Measurements from ENCODE around the gene APBA2. TPM values are rescaled to one million over a fixed set of nuclear protein-coding genes. Genes with fewer than 3 reads are reported as not detected.

The APBA2 gene
- total and polyA plus RNA-seq, 2 of the 13 experiments (the other 11 are each of a cell fraction or from before 2014, with no cell fraction given): 0.62 to 2.3 TPM

GRCh38 chr15:29066838-29067237, 181.1 kb downstream of the APBA2 start:
- no peak for FAIRE-seq

GRCh38 chr15:29067949-29068348, 182.2 kb downstream of the APBA2 start:
- Histone ChIP-seq H3K36me3 (replicated peaks in 1 of 2; ENCODE audit: control insufficient read depth in 1 of 2, insufficient read depth in 2 of 2, low read length in 2 of 2) (no peaks in the 10 kb centered on the region), H3K27me3 (ENCODE audit: control insufficient read depth in 1 of 2, insufficient read depth in 2 of 2, low read length in 2 of 2) (no peaks in the 10 kb centered on the region), H3K9ac (ENCODE audit: insufficient read depth, low read depth, low read length) (no peak overlapping the region), H3K4me1 (ENCODE audit: insufficient read depth, low read length) (no peaks in the 10 kb centered on the region), H4K20me1 (ENCODE audit: insufficient read depth, low read length) (no peaks in the 10 kb centered on the region), H3K4me3 (replicated peaks in 1 of 3; ENCODE audit: insufficient read depth in 1 of 3, low read depth in 2 of 3, low read length in 3 of 3) (no peak overlapping the region), H3K79me2 (ENCODE audit: insufficient read depth, low read length) (no peaks in the 10 kb centered on the region), H3K27ac (ENCODE audit: extremely low read length, insufficient read depth, low read length) (no peak overlapping the region), H3K4me2 (ENCODE audit: low read depth, low read length) (no peak overlapping the region), H2AFZ (ENCODE audit: low read length) (no peak overlapping the region), H3K9me3 (ENCODE audit: low read length) (no peaks in the 10 kb centered on the region)
- ChIA-PET CTCF (ENCODE audit: low intra/inter-chr PET ratio, low total read pairs) (no interaction called here), POLR2A (no interaction called here)
- in situ Hi-C loops (cut with HindIII; ENCODE audit: extremely low pct_ligation_motif_present, low pct_unique_long_range_greater_than_20kb): no loop called here
- intact Hi-C loops (cut with micrococcal nuclease; ENCODE audit: unreplicated experiment): no loop called here
- 49% methylated on average over 7 of the region's 7 CpGs for WGBS (ENCODE audit: low lambda C conversion rate)
- ATAC-seq (no peak), FAIRE-seq (no peak), DNase-seq (ENCODE audit: low spot score) (no peak)
- no TSS peak for BruUV-seq (replicated peaks)
- TF ChIP-seq SYNCRIP (IDR thresholded peaks at IDR 0.05; ENCODE audit: insufficient read depth, low read depth, low read length): no peak
- no peak for TF ChIP-seq E2F1 (CRISPR knock-in tag; IDR thresholded peaks at IDR 0.05)
- no peak for TF ChIP-seq CCDC6 (CRISPR knock-in tag; IDR thresholded peaks at IDR 0.05)
- no peak for TF ChIP-seq ZNF432 (CRISPR knock-in tag; IDR thresholded peaks at IDR 0.05; ENCODE audit: borderline replicate concordance)
- TF ChIP-seq ZNF510 (CRISPR knock-in tag; IDR thresholded peaks at IDR 0.05; ENCODE audit: low read depth): no peak
- TF ChIP-seq ARID3A (IDR thresholded peaks at IDR 0.05; ENCODE audit: low read depth, low read length): no peak
- TF ChIP-seq ZNF276 (CRISPR knock-in tag; IDR thresholded peaks at IDR 0.05; ENCODE audit: low read depth): no peak

More at GRCh38 chr15:29066838-29067237, 181.1 kb downstream of the APBA2 start:
- Histone ChIP-seq H3K4me1 (ENCODE audit: insufficient read depth, low read length) (no peaks in the 10 kb centered on the region), H3K27ac (ENCODE audit: extremely low read length, insufficient read depth, low read length) (no peak overlapping the region), H3K79me2 (ENCODE audit: insufficient read depth, low read length) (no peaks in the 10 kb centered on the region), H2AFZ (ENCODE audit: low read length) (no peak overlapping the region), H3K9me3 (ENCODE audit: low read length) (no peaks in the 10 kb centered on the region), H4K20me1 (ENCODE audit: insufficient read depth, low read length) (no peaks in the 10 kb centered on the region), H3K27me3 (ENCODE audit: control insufficient read depth in 1 of 2, insufficient read depth in 2 of 2, low read length in 2 of 2) (no peaks in the 10 kb centered on the region), H3K4me3 (replicated peaks in 1 of 3; ENCODE audit: insufficient read depth in 1 of 3, low read depth in 2 of 3, low read length in 3 of 3) (no peak overlapping the region), H3K4me2 (ENCODE audit: low read depth, low read length) (no peak overlapping the region), H3K36me3 (replicated peaks in 1 of 2; ENCODE audit: control insufficient read depth in 1 of 2, insufficient read depth in 2 of 2, low read length in 2 of 2) (no peaks in the 10 kb centered on the region), H3K9ac (ENCODE audit: insufficient read depth, low read depth, low read length) (no peak overlapping the region)
- TF ChIP-seq ZUFSP (CRISPR knock-in tag; IDR thresholded peaks at IDR 0.05; ENCODE audit: borderline replicate concordance): no peak
- no peak for TF ChIP-seq ARNT2 (CRISPR knock-in tag; IDR thresholded peaks at IDR 0.05; ENCODE audit: low read depth)
- TF ChIP-seq ZNF350 (CRISPR knock-in tag; IDR thresholded peaks at IDR 0.05; ENCODE audit: borderline replicate concordance, low read depth): no peak
- no peak for TF ChIP-seq POLR2A (IDR thresholded peaks at IDR 0.05; ENCODE audit: insufficient read depth in 1 of 2, low read depth in 2 of 2, low read length in 2 of 2)
- ATAC-seq: no peak
- in situ Hi-C loops (cut with HindIII; ENCODE audit: extremely low pct_ligation_motif_present, low pct_unique_long_range_greater_than_20kb) (no loop called here), intact Hi-C loops (cut with micrococcal nuclease; ENCODE audit: unreplicated experiment) (no loop called here)
- DNase-seq (ENCODE audit: low spot score): no peak
- CTCF ChIA-PET (ENCODE audit: low intra/inter-chr PET ratio, low total read pairs): no interaction called here
- 26% methylated on average over 2 of the region's 2 CpGs for WGBS (ENCODE audit: low lambda C conversion rate)
- POLR2A ChIA-PET: no interaction called here
- no TSS peak for BruUV-seq (replicated peaks)

Data from HepG2 (cell line).